OCI-LY3 (cell line): ENCODE measurements around the gene HNRNPF.

Source experiments
- H2AFZ ChIP-seq: fragments of 200-600, 300-600 bp; shearing (Covaris generic); 2 replicates; pipeline ENCODE4 v1.6.0; 2014; ENCODE audit warnings: antibody characterized with exemption, low read depth, low read length
- H3K27ac ChIP-seq: fragments of 200-600, 300-600 bp; sonication (generic); 2 replicates; pipeline ENCODE4 v1.5.1; 2014; ENCODE audit warnings: mild to moderate bottlenecking, low read length, moderate library complexity, mixed read lengths
- H3K27me3 ChIP-seq: fragments of 200-600, 300-600 bp; sonication (generic); 2 replicates; pipeline ENCODE4 v1.6.1; 2014; ENCODE audit warnings: low read depth, low read length, mixed read lengths
- H3K36me3 ChIP-seq: fragments of 200-600, 300-600 bp; sonication (generic); replicated peaks from 2 replicates; pipeline ENCODE3; 2014; ENCODE audit warnings: low read depth, low read length, mixed read lengths
- H3K4me1 ChIP-seq: fragments of 300-600, 200-600 bp; sonication (generic); 2 replicates; pipeline ENCODE4 v1.6.1; 2014; ENCODE audit warnings: low read length, mixed read lengths
- H3K4me2 ChIP-seq: fragments of 200-600, 300-600 bp; sonication (generic); 2 replicates; pipeline ENCODE4 v1.6.1; 2014; ENCODE audit warnings: low read length, mixed read lengths
- H3K4me3 ChIP-seq: fragments of 300-600, 200-600 bp; sonication (generic); 2 replicates; pipeline ENCODE4 v1.5.1; 2014; ENCODE audit warnings: antibody characterized with exemption, mild to moderate bottlenecking, low read length, moderate library complexity
- H3K79me2 ChIP-seq: fragments of 300-600, 200-600 bp; shearing (Covaris generic); 2 replicates; pipeline ENCODE4 v1.6.1; 2014; ENCODE audit warnings: mild to moderate bottlenecking, low read length, mixed read lengths
- H3K9ac ChIP-seq: fragments of 300-600, 200-600 bp; shearing (Covaris generic); 2 replicates; pipeline ENCODE4 v1.6.0; 2014; ENCODE audit warnings: mild to moderate bottlenecking, low read length, moderate library complexity
- H3K9me3 ChIP-seq: fragments of 200-600, 300-600 bp; shearing (Covaris generic); 2 replicates; pipeline ENCODE4 v1.6.1; 2014; ENCODE audit warnings: low read length, mixed read lengths; ENCODE audit not compliant: insufficient read depth
- H4K20me1 ChIP-seq: fragments of 200-600, 300-600 bp; sonication (generic); 2 replicates; pipeline ENCODE4 v1.6.1; 2016; ENCODE audit warnings: low read length, mixed read lengths; ENCODE audit not compliant: insufficient read depth
- CTCF ChIP-seq: fragments of 200-600, 300-600 bp; sonication (generic); IDR thresholded peaks from 2 replicates; pipeline ENCODE4 v1.5.1; 2014; ENCODE audit warnings: antibody characterized with exemption, low read length, low read depth
- EZH2phosphoT487 ChIP-seq: fragments of 200-600 bp; shearing (Covaris generic); IDR thresholded peaks from 2 replicates; pipeline ENCODE4 v1.6.1; 2018; ENCODE audit warnings: antibody characterized with exemption, mixed run types, low read depth

Gene HNRNPF

GRCh38 chr10:43341450-43341849 is 67.5 kb downstream of the HNRNPF start:
- Histone ChIP-seq H3K4me2 (no peak overlapping the region), H3K9me3 (no peaks in the 10 kb centered on the region), H3K27ac (no peak overlapping the region), H4K20me1 (no peaks in the 10 kb centered on the region), H3K27me3 (no peaks in the 10 kb centered on the region), H3K36me3 (no peaks in the 10 kb centered on the region), H3K4me3 (no peak overlapping the region), H3K4me1 (no peaks in the 10 kb centered on the region), H3K9ac (no peak overlapping the region), H2AFZ (no peak overlapping the region), H3K79me2 (no peaks in the 10 kb centered on the region)
- no peak for TF ChIP-seq EZH2phosphoT487
- TF ChIP-seq CTCF: no peak

GRCh38 chr10:43340619-43341018 is 68.4 kb downstream of the HNRNPF start:
- Histone ChIP-seq H2AFZ (no peak overlapping the region), H3K9me3 (no peaks in the 10 kb centered on the region), H3K4me2 (no peak overlapping the region), H3K36me3 (no peaks in the 10 kb centered on the region), H3K9ac (no peak overlapping the region), H3K79me2 (no peaks in the 10 kb centered on the region), H3K4me1 (no peaks in the 10 kb centered on the region), H3K4me3 (no peak overlapping the region), H4K20me1 (no peaks in the 10 kb centered on the region), H3K27ac (no peak overlapping the region), H3K27me3 (no peaks in the 10 kb centered on the region)
- TF ChIP-seq CTCF (no peak), EZH2phosphoT487 (no peak)

- no peaks in the 10 kb centered on the region for H4K20me1 ChIP-seq
- no peaks in the 10 kb centered on the region for H3K4me1 ChIP-seq
- H2AFZ ChIP-seq: no peak overlapping the region
- TF ChIP-seq CTCF (no peak), EZH2phosphoT487 (no peak)
- H3K27me3 ChIP-seq: no peaks in the 10 kb centered on the region
- no peaks in the 10 kb centered on the region for H3K36me3 ChIP-seq
- no peaks in the 10 kb centered on the region for H3K9me3 ChIP-seq
- H3K79me2 ChIP-seq: no peaks in the 10 kb centered on the region
- H3K27ac ChIP-seq: no peak overlapping the region
- no peak overlapping the region for H3K4me3 ChIP-seq
- H3K4me2 ChIP-seq: no peak overlapping the region
- no peak overlapping the region for H3K9ac ChIP-seq
These were observed 68.9 kb downstream of the HNRNPF start for GRCh38 chr10:43340101-43340500.

GRCh38 chr10:43339136-43339535 is 69.8 kb downstream of the HNRNPF start:
- H3K27ac ChIP-seq: no peak overlapping the region
- no peaks in the 10 kb centered on the region for H3K36me3 ChIP-seq
- H4K20me1 ChIP-seq: no peaks in the 10 kb centered on the region
- TF ChIP-seq CTCF (no peak), EZH2phosphoT487 (no peak)
- H3K4me2 ChIP-seq: no peak overlapping the region
- no peaks in the 10 kb centered on the region for H3K27me3 ChIP-seq
- no peak overlapping the region for H3K4me3 ChIP-seq
- H3K4me1 ChIP-seq: no peaks in the 10 kb centered on the region
- H3K9ac ChIP-seq: no peak overlapping the region
- H2AFZ ChIP-seq: no peak overlapping the region
- no peaks in the 10 kb centered on the region for H3K79me2 ChIP-seq
- H3K9me3 ChIP-seq: no peaks in the 10 kb centered on the region
